Spleen (tissue), 7 donors: Measurements from ENCODE around the gene CUL9.

Source experiments
- POLR2A ChIP-seq, 3 donors: fragments of 450-650 bp; IDR thresholded peaks; one replicate each; pipeline ENCODE4 v1.5.1; 2017; ENCODE audit warnings: antibody characterized with exemption in 3 of 3, mild to moderate bottlenecking in 1 of 3
- POLR2AphosphoS5 ChIP-seq, 3 donors: sonication (generic); formaldehyde crosslinking; IDR thresholded peaks; one replicate each; pipeline ENCODE4 v1.5.1; 2017; ENCODE audit warnings: antibody characterized with exemption in 3 of 3
- TF ChIP-seq, protein P1 (sequence below), 11 experiments: fragments of 200-600 bp in 7 of 11; fragments of 450-650 bp in 4 of 11; sonication (generic) in 4 of 11; IDR thresholded peaks in 8 of 11; conservative IDR thresholded peaks in 3 of 11; 1 replicate in 7 of 11; 2 replicates in 4 of 11; pipeline versions ENCODE4 v1.4.0 to v1.8.0; 2016 to 2021; ENCODE audit warnings: antibody characterized with exemption in 11 of 11, inconsistent platforms in 4 of 11, mild to moderate bottlenecking in 1 of 11
- donor health status: DM: no; HTN: no; CAD: no; lungs with moderate emphysema.
- donor health status: DM: no; HTN: no; CAD: no.
- donor health status: DM: no; HTN: no; CAD: no.

DNA sequence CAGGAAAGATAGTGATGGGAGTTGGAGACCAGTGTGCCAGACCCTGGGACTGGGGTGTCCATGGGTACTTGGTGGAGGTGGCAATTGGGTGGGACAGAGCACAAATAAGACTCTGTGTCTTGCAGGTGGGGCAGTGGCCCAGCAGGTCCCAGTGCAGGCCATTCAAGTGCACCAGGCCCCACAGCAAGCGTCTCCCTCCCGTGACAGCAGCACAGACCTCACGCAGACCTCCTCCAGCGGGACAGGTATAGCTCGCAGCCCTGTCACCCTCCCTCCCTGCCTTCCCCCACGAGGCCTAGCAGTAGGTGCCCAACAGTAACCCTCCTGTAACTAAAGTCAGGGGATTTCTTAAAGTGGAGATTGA lies 5.6 kb upstream of the CUL9 start:
- TF ChIP-seq POLR2AphosphoS5 (IDR thresholded peaks at IDR 0.05) (peak in 1 of 3 donors; percentile 36), POLR2A (IDR thresholded peaks at IDR 0.05) (no peak)
- TF ChIP-seq, protein P1, sequence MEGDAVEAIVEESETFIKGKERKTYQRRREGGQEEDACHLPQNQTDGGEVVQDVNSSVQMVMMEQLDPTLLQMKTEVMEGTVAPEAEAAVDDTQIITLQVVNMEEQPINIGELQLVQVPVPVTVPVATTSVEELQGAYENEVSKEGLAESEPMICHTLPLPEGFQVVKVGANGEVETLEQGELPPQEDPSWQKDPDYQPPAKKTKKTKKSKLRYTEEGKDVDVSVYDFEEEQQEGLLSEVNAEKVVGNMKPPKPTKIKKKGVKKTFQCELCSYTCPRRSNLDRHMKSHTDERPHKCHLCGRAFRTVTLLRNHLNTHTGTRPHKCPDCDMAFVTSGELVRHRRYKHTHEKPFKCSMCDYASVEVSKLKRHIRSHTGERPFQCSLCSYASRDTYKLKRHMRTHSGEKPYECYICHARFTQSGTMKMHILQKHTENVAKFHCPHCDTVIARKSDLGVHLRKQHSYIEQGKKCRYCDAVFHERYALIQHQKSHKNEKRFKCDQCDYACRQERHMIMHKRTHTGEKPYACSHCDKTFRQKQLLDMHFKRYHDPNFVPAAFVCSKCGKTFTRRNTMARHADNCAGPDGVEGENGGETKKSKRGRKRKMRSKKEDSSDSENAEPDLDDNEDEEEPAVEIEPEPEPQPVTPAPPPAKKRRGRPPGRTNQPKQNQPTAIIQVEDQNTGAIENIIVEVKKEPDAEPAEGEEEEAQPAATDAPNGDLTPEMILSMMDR (IDR thresholded peaks at IDR 0.05 in 8 of 11, conservative IDR thresholded peaks at IDR 0.05 in 3 of 11) = no peak
